Caco-2 (cell line): ENCODE data around the gene TBC1D25. TPM values are rescaled to one million over a fixed set of nuclear protein-coding genes. Genes with fewer than 3 reads are reported as not detected.

Source experiments
- BruUV-seq: library from RNA; stranded (reverse); fragments of 400-500 nt; replicated peaks from 2 replicates; lab custom pipeline; 2021; lab: Mats Ljungman, UMichigan
- CTCF ChIA-PET: fragments of 300-600 bp; sonication (Branson Sonifier 250); formaldehyde crosslinking; loops from one replicate; lab custom pipeline; 2022; ENCODE audit warnings: antibody characterized with exemption; lab: Charles Lee
- POLR2A ChIA-PET: fragments of 300-600 bp; sonication (Branson Sonifier 250); formaldehyde crosslinking; loops from one replicate; lab custom pipeline; 2022; ENCODE audit warnings: antibody characterized with exemption; lab: Charles Lee
- DNase-seq, 2 experiments: peaks; one replicate each; pipeline versions ENCODE4 v3.0.0 to v3.0.0-alpha.2; 2020 to 2022
- H3K27me3 ChIP-seq: replicated peaks from 2 replicates; pipeline ENCODE4 v1.6.0; 2011; ENCODE audit warnings: low read length; ENCODE audit not compliant: control insufficient read depth, insufficient read depth
- H3K36me3 ChIP-seq: 2 replicates; pipeline ENCODE4 v1.5.1; 2011; ENCODE audit warnings: low read length; ENCODE audit not compliant: control insufficient read depth, insufficient read depth
- H3K4me1 ChIP-seq: fragments of 250-450 bp; sonication (Bioruptor Pico); 2 replicates; pipeline ENCODE4 v1.5.1; 2020; ENCODE audit warnings: mild to moderate bottlenecking
- H3K4me3 ChIP-seq: 2 replicates; pipeline ENCODE4 v1.5.1; 2011; ENCODE audit warnings: low read depth, mild to moderate bottlenecking, control low read depth, low read length
- H3K9me3 ChIP-seq: fragments of 250-450 bp; sonication (Bioruptor Pico); 2 replicates; pipeline ENCODE4 v1.5.1; 2020; ENCODE audit warnings: mild to moderate bottlenecking, moderate library complexity
- H3K27ac Mint-ChIP-seq: one replicate; pipeline ENCODE4 v1.8.0; 2022; ENCODE audit warnings: mixed read lengths; ENCODE audit not compliant: unreplicated experiment
- H3K27me3 Mint-ChIP-seq: one replicate; pipeline ENCODE4 v1.8.0; 2022; ENCODE audit warnings: mixed read lengths; ENCODE audit not compliant: insufficient read depth, unreplicated experiment
- H3K36me3 Mint-ChIP-seq: one replicate; pipeline ENCODE4 v1.8.0; 2022; ENCODE audit warnings: mild to moderate bottlenecking, mixed read lengths; ENCODE audit not compliant: insufficient read depth, unreplicated experiment
- H3K4me1 Mint-ChIP-seq: one replicate; pipeline ENCODE4 v1.8.0; 2022; ENCODE audit warnings: low read depth, mixed read lengths; ENCODE audit not compliant: unreplicated experiment
- H3K4me3 Mint-ChIP-seq: one replicate; pipeline ENCODE4 v1.8.0; 2022; ENCODE audit warnings: mild to moderate bottlenecking, moderate library complexity, mixed read lengths; ENCODE audit not compliant: unreplicated experiment
- H3K9me3 Mint-ChIP-seq: one replicate; pipeline ENCODE4 v1.8.0; 2022; ENCODE audit warnings: mixed read lengths; ENCODE audit not compliant: unreplicated experiment
- intact Hi-C: fragments of 100-400 bp; cut with micrococcal nuclease; formaldehyde crosslinking; loops from one replicate; pipeline ENCODE4 v1.10.0; 2022; ENCODE audit not compliant: unreplicated experiment
- total RNA-seq: library from RNA; stranded (reverse); gene quantifications from 2 replicates; pipeline ENCODE4 v1.2.3, GENCODE V29; 2022
- TF ChIP-seq, protein P1 (sequence below), 2 experiments: fragments of 200-600 bp in 1 of 2; IDR thresholded peaks; 1 replicate in 1 of 2; 2 replicates in 1 of 2; pipeline versions ENCODE4 v1.5.1 to v1.8.0; 2011 to 2022; ENCODE audit warnings: antibody characterized with exemption in 1 of 2, control low read depth in 1 of 2, inconsistent platforms in 1 of 2, low read depth in 1 of 2, low read length in 1 of 2, mild to moderate bottlenecking in 1 of 2, moderate library complexity in 1 of 2; ENCODE audit not compliant: insufficient read depth in 1 of 2, severe bottlenecking in 1 of 2, unreplicated experiment in 1 of 2

Gene TBC1D25
- total RNA-seq, 1 experiment from 2014 or later, result 11.1 TPM

GRCh38 chrX:48600226-48600625 is 60.7 kb downstream of the TBC1D25 start:
- TF ChIP-seq, protein P1, sequence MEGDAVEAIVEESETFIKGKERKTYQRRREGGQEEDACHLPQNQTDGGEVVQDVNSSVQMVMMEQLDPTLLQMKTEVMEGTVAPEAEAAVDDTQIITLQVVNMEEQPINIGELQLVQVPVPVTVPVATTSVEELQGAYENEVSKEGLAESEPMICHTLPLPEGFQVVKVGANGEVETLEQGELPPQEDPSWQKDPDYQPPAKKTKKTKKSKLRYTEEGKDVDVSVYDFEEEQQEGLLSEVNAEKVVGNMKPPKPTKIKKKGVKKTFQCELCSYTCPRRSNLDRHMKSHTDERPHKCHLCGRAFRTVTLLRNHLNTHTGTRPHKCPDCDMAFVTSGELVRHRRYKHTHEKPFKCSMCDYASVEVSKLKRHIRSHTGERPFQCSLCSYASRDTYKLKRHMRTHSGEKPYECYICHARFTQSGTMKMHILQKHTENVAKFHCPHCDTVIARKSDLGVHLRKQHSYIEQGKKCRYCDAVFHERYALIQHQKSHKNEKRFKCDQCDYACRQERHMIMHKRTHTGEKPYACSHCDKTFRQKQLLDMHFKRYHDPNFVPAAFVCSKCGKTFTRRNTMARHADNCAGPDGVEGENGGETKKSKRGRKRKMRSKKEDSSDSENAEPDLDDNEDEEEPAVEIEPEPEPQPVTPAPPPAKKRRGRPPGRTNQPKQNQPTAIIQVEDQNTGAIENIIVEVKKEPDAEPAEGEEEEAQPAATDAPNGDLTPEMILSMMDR (IDR thresholded peaks at IDR 0.05; ENCODE audit: insufficient read depth in 1 of 2, low read depth in 1 of 2, low read length in 1 of 2, severe bottlenecking in 1 of 2, unreplicated experiment in 1 of 2), result no peak
- Histone ChIP-seq H3K4me1 (peaks cover 3% of the 10 kb centered on the region; the same call in 1 of the 2 replicates), H3K36me3 (no peaks in the 10 kb centered on the region; the same call in 1 of the 2 replicates), H3K9me3 (no peaks in the 10 kb centered on the region), H3K27me3 (no peaks in the 10 kb centered on the region), H3K4me3 (no peak overlapping the region)
- Mint-ChIP-seq H3K27me3 (no peaks in the 10 kb centered on the region), H3K36me3 (peaks cover 12% of the 10 kb centered on the region), H3K9me3 (no peaks in the 10 kb centered on the region), H3K27ac (no peak overlapping the region), H3K4me1 (no peaks in the 10 kb centered on the region), H3K4me3 (no peak overlapping the region)
- no TSS peak for BruUV-seq
- no peak for DNase-seq
- POLR2A ChIA-PET, result no interaction called here
- intact Hi-C loops, result no loop called here
- CTCF ChIA-PET, result no interaction called here

DNA sequence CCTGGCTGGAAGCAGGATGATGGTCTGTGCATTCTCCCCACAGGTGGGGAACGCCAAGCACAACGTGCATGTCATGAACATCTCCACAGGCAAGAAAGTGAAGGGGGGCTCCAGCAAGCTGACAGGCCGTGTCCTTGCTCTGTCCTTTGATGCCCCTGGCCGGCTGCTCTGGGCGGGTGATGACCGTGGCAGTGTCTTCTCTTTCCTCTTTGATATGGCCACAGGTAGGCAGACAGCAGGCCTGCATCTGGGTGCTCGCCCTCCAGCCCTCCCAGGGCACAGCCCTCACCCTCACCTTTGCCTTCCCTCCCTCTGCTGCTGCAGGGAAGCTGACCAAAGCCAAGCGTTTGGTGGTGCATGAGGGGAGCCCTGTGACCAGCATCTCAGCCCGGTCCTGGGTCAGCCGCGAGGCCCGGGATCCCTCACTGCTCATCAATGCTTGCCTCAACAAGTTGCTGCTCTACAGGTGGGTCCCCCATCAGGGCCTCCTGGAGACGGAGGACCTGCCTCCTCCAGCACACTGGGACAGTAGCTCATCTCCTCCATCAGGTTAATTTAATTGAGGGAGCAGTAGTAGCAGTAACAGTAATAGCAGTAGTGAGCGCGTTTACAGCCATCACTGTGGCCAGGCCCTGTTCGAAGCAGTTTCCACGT is 62.4 kb downstream of the TBC1D25 start:
- no peaks in the 10 kb centered on the region for H3K9me3 Mint-ChIP-seq
- intact Hi-C loops, result no loop called here
- no peak overlapping the region for H3K4me3 ChIP-seq

DNA sequence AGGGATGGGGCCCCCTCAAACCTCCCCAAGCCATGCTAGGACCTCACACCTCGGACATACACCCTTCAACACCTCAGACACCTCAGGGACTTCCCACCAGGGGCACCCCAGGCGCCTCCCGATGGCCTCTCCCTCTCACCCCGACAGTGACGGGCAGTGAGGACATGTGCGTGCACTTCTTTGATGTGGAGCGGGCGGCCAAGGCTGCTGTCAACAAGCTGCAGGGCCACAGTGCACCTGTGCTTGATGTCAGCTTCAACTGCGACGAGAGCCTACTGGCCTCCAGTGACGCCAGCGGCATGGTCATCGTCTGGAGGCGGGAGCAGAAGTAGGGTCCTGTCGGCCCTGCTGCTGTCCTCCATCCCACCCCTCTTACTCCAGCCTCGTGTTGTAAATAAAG is 65.2 kb downstream of the TBC1D25 start:
- Mint-ChIP-seq H3K27ac (no peak overlapping the region), H3K36me3 (no peaks in the 10 kb centered on the region), H3K4me1 (no peaks in the 10 kb centered on the region), H3K9me3 (no peaks in the 10 kb centered on the region), H3K4me3 (no peak overlapping the region), H3K27me3 (no peaks in the 10 kb centered on the region)
- no peak for DNase-seq
- Histone ChIP-seq H3K36me3 (no peaks in the 10 kb centered on the region), H3K4me1 (no peaks in the 10 kb centered on the region), H3K9me3 (no peaks in the 10 kb centered on the region), H3K4me3 (no peak overlapping the region), H3K27me3 (no peaks in the 10 kb centered on the region)
- intact Hi-C loops, result no loop called here
- ChIA-PET POLR2A (no interaction called here), CTCF (no interaction called here)
- TF ChIP-seq, protein P1 (IDR thresholded peaks at IDR 0.05; ENCODE audit: insufficient read depth in 1 of 2, low read depth in 1 of 2, low read length in 1 of 2, severe bottlenecking in 1 of 2, unreplicated experiment in 1 of 2), result no peak
- no TSS peak for BruUV-seq

More for the DNA sequence above, 62.4 kb downstream of the TBC1D25 start:
- Histone ChIP-seq H3K4me1 (peaks cover 3% of the 10 kb centered on the region; the same call in 1 of the 2 replicates), H3K27me3 (no peaks in the 10 kb centered on the region), H3K9me3 (no peaks in the 10 kb centered on the region), H3K36me3 (no peaks in the 10 kb centered on the region; the same call in 1 of the 2 replicates)
- ChIA-PET CTCF (no interaction called here), POLR2A (no interaction called here)
- TF ChIP-seq, protein P1 (IDR thresholded peaks at IDR 0.05; ENCODE audit: insufficient read depth in 1 of 2, low read depth in 1 of 2, low read length in 1 of 2, severe bottlenecking in 1 of 2, unreplicated experiment in 1 of 2), result no peak
- Mint-ChIP-seq H3K27me3 (no peaks in the 10 kb centered on the region), H3K4me3 (no peak overlapping the region), H3K36me3 (peaks cover 12% of the 10 kb centered on the region), H3K4me1 (no peaks in the 10 kb centered on the region), H3K27ac (no peak overlapping the region)
- no TSS peak for BruUV-seq
- no peak for DNase-seq
